ENCODE data around the gene TMEFF2. TPM values are rescaled to one million over a fixed set of nuclear protein-coding genes. Genes with fewer than 3 reads are reported as not detected.
"Not testable (repeated sequence)": the region's sequence is repeated elsewhere in the genome, so short reads cannot be mapped to it uniquely, and the experiment has no call there.

Gene TMEFF2
- total RNA-seq, 1 experiment from 2014 or later = 72.6 TPM

DNA sequence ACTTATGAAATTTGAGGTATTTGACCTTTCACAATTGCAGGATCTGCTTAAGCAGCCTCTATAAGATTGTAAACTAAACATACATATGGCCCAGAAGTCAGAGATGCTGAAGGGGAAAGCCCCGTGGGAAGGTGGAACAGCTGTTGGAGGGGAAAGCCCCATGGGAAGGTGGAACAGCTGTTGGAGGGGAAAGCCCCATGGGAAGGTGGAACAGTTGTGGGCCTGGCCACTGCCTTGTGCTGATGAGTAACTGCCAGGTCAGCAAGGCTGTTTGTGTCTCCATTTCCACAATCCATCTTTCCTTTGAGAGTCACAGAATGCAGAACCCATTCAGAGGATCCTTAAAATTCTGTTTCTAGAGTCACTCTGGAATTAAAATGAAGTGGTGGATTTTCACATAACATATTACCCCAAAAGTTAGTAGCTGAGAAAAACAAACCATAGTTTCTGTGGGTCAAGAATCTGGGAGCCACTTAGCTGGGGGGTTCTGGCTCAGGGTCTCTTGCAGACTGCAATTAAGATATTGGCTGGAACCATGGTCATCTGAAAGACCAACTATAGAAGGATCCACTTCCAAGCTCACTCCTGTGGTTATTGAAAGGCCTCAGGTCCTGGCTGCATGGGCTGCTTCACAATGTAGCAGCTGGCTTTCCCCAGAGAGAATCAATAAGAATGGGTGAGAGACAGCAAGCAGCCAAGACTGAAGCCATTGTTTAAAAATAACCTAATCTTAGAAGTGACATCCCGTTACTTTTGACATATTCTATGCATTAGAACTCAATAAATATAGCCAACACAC, 261.2 kb downstream of the TMEFF2 start:
- DNase-seq (ENCODE audit: low read depth) = peak; percentile 97

DNA sequence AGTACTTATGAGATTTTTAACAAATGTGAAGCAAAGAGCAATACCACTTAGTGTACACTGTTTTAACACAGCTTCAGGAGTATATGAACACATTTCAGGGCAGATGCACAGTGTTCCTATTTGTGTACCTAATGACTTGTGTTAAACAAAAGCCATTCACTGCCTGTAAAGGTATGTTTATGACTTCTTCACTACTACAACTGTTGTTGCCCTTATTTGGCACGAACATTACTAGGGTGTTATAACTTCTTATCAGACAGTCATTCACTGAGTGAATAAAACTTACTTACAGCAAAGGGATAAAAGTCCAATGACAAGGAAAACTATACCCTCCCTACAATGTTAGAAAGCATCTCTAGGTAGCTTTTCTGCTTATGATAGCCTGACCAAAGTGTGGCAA, 262.4 kb downstream of the TMEFF2 start:
- DNase-seq (ENCODE audit: low read depth) = no peak

DNA sequence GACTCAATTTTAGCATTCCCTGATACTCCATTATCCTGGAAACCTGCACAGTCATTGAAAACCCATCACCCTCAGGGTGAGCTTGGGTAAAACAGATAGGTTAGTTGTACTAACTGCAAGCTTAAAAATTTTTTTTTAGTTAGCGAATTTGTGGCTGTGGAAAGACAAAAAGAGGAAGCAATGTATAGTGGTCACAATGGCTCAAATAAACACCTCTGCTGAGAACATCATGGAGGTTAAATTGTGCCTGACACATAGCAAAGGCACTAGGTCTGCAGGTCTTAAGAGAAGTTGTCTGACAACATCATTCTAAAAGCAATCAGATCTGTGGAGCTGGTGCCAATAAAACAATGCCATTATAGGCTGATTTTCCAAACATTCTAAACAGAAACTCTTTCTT, 263.4 kb downstream of the TMEFF2 start:
- no peak for DNase-seq (ENCODE audit: low read depth)

DNA sequence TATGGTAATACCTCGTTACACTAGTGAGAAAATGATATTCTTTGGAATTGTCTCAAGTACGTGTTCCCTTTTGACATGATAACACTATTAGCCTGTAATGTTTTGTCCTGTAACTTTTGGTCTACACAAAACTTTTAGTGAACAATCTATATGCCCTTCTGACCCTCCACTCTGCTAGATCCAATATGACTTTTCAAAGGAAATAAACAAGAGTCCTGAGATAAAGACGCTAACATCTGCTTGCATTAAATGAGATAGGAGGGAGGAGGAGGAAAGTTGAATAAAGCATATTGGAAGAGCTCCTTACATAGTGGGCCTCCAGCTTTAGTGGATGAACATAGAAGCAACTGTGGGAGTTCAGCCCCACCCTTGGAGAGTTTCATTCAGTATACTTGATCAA, 264.5 kb downstream of the TMEFF2 start:
- no peak for DNase-seq (ENCODE audit: low read depth)

DNA sequence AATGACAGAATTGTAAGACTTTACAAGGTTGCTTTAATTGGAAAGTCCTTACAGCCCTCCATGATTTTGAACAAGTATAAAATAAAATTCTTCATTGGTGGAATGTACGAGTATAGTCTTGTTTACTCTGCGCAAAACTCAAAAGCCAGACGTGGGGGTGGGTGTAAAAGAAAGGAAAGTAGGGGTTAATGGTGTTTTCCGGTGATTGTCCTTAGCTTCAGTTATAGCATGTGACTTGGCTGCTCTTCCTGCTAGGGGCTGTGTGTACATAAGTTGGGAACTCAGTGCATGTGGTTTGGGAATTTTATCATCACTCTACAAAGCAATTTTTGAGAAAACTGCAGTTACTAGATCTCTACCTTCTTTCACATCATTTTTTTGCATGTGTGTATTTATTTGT, 265.4 kb downstream of the TMEFF2 start:
- DNase-seq (ENCODE audit: low read depth) = no peak

DNA sequence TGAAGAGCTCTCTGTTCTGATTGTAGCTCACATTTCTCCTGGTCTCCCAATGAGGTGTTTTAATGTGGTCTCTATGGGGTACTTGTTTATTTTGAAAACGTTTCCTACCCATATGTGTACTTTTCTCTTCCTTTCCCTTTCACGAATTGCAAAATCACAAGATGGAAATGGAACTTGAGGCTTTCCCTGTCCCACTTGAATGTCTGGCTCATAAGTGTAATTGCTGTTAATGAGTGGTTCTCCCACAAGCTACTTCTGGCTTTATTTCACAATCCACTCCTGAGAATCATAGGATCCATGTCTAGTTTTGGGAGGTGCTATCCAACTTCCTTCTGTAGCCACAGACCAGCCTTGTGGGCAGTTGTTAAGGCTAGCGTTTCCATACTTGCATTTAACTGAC, 266.7 kb downstream of the TMEFF2 start:
- DNase-seq (ENCODE audit: low read depth) = peak; percentile 83

DNA sequence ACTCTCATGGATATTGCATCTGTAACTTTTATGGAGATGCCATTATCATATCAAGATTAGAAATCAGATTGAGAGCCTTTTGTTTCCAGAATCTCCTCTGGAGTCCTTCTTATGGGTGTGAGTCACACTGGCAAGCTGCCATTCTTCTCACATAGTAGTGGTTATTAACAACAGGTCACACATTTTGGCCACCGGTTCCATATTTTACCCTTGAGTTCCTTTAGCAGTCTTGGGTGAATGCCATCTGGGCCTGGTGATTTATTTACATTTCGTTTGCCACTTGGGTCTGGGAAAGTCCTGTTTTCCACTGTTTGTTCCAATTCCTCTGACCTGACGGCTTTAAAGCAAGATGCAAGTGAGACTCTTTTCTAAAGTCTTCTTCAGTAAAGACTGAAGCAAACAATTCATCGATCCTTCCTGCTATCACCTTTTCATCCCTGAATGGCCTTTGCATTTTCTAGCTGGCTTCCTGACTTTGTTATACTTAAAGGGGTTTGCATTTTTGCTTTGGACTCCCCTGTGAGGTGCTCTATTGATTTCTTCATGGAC, 267.3 kb downstream of the TMEFF2 start:
- peak; percentile 94 for DNase-seq (ENCODE audit: low read depth)

DNA sequence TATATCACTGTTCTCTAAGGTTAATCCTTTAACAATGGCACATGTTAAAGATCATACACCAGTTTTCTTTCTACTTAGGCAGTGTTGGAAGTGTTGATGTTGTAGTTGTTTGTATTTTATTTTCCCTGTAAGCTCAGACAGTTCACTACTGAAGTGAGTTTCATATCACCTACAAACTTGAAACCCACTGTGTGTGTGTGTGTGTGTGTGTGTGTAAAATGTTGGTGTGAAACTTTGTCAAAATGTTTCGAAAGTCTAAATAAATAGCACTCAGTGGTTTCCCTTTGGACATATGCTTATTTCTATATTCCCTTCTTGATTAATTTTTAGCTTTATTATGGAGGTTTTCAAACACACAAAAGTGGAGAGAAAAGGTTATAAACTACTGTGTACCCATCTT, 268.1 kb downstream of the TMEFF2 start:
- DNase-seq (ENCODE audit: low read depth) = no peak

DNA sequence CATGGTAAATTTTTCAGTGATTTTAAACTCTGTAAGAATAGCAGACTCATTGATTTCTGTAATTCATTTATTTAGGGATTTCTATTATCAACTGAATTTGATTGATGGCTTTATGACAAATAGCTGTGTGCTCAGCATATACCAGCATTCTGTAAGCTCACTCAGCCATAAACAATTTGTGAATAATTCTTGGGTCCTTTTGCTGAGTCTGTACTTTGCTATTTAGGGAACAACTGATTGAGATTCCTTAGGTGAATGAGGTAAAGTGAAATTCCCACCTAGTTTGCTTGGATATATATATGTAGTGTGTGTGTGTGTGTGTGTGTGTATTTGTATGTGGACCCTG, 271.1 kb downstream of the TMEFF2 start:
- DNase-seq (ENCODE audit: low read depth) = no peak

DNA sequence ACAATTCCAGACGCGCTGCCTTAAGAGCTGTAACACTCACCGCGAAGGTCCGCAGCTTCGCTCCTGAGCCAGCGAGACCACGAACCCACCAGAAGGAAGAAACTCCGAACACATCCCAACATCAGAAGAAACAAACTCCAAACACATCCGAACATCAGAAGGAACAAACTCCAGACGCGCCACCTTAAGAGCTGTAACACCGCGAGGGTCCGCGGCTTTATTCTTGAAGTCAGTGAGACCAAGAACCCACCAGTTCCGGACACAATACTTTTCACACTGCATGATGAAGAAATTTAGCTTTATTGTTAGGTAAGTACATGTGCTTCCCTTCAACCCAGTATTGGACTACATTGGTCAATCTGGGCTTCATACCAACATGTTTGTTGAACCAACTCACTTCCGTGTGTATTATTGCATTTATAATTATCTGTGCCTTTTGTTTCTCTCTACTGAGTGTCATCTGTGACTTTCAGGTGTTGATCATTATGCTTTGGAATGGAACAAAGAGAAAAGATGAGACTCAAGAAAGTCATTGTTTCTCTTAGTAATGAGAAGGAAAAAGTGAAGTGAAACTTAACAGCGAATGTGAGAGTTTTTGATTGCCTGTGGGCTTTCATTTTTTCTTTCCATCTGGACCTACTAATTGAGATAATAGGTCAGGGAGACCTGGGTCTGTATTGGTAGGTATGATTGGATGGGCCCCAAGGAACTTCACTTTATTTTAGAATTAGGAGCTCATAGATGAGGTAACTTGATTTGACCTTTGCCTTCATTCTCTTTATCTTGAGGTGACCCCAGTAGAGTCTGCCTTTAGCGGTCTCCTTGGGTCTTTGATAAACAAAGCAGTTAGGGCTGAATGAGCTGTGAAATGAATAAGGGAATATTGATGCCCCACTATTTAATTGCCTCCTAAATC, 271.7 kb downstream of the TMEFF2 start:
- no peak for DNase-seq (ENCODE audit: low read depth)

DNA sequence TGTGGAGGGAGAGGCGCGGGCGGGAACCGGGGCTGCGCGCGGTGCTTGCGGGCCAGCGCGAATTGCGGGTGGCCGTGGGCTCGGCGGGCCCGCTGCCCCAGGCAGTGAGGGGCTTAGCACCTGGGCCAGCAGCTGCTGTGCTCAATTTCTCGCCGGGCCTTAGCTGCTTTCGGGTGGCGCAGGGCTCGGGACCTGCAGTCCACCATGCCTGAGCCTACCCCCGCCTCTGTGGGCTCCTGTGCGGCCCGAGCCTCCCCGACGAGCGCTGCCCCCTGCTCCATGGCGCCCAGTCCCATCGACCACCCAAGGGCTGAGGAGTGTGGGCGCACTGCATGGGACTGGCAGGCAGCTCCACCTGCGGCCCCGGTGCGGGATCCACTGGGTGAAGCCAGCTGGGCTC, 273.1 kb downstream of the TMEFF2 start:
- not testable (repeated sequence) for DNase-seq (ENCODE audit: low read depth)

DNA sequence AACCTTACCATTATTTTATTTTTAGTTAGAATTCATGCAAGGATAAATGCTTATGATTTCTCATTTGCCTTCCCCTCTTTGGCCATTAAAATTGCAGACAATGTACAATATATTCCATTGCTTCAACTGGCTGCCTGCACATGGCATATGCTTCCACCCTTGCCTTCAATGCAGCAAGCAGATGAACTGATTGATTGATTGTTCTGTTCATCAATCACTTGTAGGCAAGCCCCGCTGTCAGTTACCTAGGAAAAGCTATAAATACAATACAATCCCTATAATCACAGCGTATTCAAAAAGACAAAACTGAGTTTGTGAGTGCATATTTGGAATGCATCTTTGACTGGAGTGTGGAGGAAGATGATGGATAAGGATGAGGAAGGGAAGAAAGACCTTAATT, 274.2 kb downstream of the TMEFF2 start:
- DNase-seq (ENCODE audit: low read depth) = no peak

DNA sequence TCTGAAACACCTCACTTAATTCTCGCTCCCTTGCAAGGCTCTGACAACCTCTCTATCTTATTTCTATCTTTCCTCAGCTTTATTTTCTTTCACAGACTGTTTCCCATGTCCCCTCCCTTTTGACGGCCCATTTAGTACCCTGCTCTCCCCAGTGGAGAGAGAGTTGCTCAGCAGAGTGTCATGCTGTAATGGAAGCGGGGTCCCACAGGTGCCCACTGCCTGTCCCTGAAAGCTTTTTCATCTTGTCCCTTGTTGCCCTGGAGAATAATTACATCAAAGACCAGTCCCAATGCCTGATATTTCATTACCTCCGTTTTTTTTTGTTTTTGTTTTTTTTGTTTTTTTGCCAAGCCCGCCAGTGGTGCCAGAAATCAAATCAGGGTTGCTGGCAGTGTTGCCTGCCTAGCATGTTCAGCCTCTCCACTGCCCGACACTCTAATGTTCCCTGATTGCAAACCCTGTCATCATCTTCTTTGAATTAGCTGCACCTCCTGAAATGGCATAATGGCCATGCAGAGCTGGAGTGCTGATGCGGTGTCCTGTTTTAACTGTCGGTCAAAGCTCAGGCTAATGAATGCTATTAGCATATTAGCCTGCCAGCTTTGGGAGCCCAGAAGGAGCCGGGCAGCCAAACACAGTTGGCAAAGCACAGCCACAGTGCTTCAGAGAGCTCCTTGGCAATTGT, 276.6 kb downstream of the TMEFF2 start:
- DNase-seq (ENCODE audit: low read depth) = no peak

DNA sequence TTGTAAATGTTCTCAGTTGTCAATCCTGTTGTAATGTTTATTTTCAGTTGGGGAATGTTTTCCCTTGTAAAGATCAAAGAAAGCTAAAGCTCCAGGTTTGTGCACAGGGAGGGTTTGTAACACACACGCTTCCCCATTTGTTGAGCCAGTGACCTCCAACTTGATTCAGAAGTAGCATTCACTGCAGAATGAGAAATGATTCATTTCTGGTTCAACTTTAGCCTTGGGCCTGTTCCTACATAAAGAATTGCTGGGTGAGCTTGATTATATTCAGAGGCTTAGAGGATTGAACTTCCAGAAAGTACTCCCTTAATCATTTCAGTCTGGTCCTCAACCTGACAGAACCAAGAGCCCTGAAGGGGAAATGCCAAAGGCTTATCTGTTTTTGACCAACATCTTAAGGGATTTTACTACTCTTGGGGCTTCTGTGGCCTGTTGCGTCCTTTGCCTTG, 277.3 kb downstream of the TMEFF2 start:
- DNase-seq (ENCODE audit: low read depth) = no peak

DNA sequence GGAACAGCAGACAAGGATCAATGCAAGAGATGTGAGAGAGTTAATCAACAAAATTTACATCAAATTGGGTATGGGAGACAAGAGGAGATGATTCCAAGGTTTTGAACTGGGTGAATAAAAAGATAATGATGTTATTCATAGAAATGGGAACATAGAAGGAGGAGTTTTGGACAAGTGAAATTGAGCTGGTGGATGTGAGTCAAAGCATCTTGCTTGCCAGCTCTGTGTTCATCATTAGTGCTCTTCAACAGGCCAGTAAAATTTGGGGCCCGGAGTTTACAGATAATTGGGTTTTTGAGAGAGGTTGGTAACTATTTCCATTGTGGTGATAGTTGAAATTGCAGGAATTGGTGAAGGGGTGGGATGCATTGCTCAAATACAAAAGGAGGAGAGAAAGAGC, 277.9 kb downstream of the TMEFF2 start:
- no peak for DNase-seq (ENCODE audit: low read depth)

DNA sequence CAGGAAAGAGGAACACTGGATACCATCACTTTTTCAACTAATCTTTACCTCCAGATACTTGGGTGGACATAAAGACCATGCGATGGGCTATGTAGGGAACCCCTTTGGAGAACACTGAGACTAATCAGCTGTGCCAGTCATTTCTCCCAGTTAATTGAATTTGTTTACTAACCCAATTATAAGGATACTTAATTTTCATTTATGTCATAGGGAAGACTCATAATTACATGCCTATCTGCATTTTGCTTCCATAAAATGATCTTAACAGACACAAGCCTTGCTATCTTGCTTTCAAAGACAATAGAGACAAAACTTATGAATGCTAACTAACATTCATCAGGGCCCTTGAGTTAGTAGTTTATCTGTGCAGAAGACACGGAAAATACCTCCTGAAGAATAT, 279.0 kb downstream of the TMEFF2 start:
- no peak for DNase-seq (ENCODE audit: low read depth)

DNA sequence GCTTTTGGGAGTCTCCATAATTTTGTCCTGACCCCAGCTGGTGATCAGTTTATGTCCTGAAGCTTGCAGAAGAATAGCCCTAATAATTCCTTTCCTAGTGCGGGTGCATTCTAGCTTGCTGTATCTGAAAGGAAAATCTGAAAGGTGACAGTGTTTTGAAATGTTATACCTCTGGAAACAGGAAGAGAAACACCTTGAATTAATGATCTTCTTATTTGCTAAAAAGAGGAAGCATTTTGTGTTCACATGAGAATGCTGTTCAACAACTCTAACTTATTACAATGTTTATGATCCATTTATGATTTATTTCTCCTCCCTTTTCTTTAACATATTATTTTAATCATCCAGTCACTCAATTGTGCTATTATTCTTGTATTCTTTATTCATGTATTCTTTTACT, 280.9 kb downstream of the TMEFF2 start:
- DNase-seq (ENCODE audit: low read depth) = no peak

DNA sequence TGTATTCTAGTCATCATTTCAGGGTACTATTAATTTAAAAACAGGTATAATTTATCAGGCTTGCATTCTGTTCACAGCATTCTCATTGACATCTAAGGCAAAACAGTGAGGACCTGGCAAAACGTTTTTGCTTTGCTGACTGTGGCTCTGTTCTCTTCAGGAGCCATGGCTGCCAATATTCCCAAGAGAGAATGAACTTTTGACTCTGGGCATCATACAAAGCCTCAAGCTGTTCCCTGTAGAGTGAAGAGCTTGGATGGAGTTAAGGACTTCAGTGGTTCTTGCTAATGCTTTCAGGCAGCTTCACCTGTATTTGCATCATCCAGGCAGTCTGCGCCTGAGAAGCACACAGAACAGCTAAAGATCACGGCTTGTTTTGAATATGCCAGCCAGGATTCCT, 282.0 kb downstream of the TMEFF2 start:
- DNase-seq (ENCODE audit: low read depth) = no peak

DNA sequence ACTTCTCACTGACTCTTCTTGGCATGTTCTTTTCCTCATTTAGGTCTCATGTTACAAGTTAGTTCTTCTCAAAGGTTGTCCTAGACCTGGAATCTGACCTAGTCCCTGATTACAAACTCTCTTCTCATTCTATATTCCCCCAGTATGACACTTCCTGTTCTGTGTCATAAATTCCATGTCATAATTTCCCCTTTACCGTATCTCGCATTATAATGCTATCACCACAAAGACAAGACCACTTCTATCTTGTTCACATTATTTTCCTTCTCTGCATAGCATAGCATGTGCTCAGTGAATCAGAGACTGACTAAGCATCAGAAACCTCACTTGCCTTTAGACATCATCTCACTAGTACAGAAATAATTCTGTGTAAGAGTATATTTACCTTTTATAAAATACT, 284.2 kb downstream of the TMEFF2 start:
- DNase-seq (ENCODE audit: low read depth) = peak; percentile 93

DNA sequence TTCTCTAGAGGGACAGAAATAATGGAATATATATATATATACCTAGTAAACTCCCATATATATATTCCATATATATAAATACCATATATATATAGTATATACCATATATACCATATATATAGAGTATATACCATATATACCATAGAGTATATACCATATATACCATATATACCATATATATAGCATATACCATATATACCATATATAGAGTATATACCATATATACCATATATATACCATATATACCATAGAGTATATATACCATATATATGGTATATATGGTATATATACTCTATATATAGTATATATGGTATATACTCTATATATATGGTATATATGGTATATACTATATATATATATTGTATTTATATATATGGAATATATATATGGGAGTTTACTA, 285.9 kb downstream of the TMEFF2 start:
- no peak for DNase-seq (ENCODE audit: low read depth)

DNA sequence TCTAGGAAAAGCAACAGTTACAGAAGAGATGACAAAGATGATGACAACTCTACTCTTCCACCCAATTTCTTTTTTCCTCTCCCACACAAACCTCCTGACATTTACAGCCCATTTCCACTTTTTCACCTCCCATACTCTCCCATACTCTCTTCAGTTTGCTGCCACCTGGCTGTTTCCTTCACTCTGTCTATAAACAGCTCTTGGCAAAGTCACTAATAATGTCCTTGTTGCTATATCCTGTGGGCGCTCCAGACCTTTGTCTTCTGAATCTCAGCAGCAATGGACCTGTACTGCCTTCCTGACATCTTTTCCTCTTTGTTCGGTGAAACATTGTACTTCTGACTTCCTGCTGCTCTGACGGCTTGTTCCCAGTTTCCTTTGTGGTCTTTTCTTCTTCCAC, 287.2 kb downstream of the TMEFF2 start:
- peak; percentile 48 for DNase-seq (ENCODE audit: low read depth)

DNA sequence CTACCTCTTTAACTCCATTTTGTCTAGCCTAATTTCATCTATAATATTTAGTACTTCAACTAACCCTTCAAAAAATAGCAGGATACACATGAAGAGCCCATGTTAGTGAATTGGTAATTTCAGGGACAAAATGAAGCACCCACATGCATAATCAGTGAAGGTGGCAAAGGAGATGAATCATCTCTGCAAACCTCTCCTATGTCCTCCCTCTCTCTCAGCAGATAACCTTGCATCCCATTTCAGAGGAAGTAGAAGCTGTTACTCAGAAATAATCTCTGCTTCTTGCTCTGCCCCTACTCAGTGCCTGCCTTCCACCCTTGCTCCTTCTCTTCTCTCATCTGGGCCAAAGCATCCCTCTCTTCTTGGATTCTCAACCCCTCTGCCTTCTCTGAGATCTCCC, 287.6 kb downstream of the TMEFF2 start:
- no peak for DNase-seq (ENCODE audit: low read depth)

Measured in LHCN-M2 (cell line).